Activated CD8-positive, alpha-beta memory T cell treated with anti-CD3 and anti-CD28 coated beads for 36 hours (primary cell): ENCODE results near the gene ASNSD1. TPM values are rescaled to one million over a fixed set of nuclear protein-coding genes. Genes with fewer than 3 reads are reported as not detected.
"Not testable (repeated sequence)": the region's sequence is repeated elsewhere in the genome, so short reads cannot be mapped to it uniquely, and the experiment has no call there.

ENCODE experiments used
- CTCF ChIA-PET: fragments of 350-600 bp; sonication (Branson Sonifier 250); formaldehyde crosslinking; loops from one replicate; lab custom pipeline; 2021; ENCODE audit warnings: antibody characterized with exemption; lab: Charles Lee
- POLR2A ChIA-PET: fragments of 350-600 bp; sonication (Branson Sonifier 250); formaldehyde crosslinking; loops from one replicate; lab custom pipeline; 2021; ENCODE audit warnings: antibody characterized with exemption; lab: Charles Lee
- total RNA-seq, 2 experiments: library from RNA; stranded (reverse); gene quantifications; one replicate each; pipeline ENCODE4 v1.2.3, GENCODE V29; 2021

The ASNSD1 gene
- total RNA-seq, 2 experiments from 2014 or later = 52.1 to 54.4 TPM

DNA sequence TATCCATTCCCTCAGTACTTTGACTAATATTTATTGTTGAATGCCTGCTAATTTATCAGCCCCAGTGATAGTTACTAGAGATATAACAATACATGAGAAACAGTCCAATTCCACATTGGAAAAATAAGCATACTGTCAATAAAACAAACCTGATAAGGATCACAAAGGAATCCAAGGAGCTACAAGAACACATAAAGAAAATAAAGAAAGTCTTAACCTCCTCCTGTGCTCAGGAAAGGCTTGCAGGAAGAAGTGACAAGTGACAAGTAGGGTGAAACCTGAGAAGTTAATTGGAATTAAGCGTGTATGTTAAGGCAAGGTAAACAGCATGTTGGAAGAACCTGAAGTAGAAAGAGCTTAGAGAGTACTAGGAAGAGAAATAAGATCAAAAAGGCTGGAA is 20.3 kb upstream of the ASNSD1 start:
- ChIA-PET CTCF (no interaction called here), POLR2A (no interaction called here)

- POLR2A ChIA-PET = no interaction called here
- CTCF ChIA-PET = no interaction called here
Observed at GRCh38 chr2:189641590-189641989, 19.7 kb upstream of the ASNSD1 start.

GRCh38 chr2:189646521-189646920 is 14.7 kb upstream of the ASNSD1 start:
- CTCF ChIA-PET = no interaction called here

DNA sequence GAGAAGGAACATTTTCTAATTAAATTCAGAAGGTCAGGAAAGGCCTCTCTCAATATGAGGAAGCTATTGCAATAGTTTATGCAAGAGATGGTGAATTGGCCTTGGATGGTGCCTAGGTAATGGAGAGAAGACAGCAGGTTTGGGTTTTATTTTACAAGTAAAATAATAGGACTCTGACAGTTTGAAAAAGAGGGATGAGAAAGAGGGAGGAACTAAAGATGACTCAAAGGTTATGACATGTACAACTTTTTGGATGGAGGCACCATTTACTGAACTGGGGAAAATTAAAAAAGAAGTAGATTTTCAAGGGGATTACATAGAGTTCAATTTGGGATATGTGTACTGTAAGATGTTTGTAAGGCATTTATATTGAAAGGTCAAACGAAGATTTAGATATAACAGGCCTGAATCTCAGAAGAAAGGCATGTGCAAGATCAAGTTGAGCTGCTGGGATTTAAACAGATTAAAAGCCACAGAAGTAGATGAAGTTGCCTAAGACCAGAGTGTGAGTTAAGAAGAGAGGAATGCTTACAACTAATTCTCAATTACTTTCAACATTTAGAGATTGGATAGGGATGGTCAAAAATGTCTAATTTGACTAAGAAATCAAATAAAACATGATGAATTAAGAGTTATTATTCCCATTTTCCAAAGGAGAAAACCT is 12.3 kb upstream of the ASNSD1 start:
- POLR2A ChIA-PET = no interaction called here
- CTCF ChIA-PET = no interaction called here

More at GRCh38 chr2:189646521-189646920, 14.7 kb upstream of the ASNSD1 start:
- POLR2A ChIA-PET = no interaction called here

DNA sequence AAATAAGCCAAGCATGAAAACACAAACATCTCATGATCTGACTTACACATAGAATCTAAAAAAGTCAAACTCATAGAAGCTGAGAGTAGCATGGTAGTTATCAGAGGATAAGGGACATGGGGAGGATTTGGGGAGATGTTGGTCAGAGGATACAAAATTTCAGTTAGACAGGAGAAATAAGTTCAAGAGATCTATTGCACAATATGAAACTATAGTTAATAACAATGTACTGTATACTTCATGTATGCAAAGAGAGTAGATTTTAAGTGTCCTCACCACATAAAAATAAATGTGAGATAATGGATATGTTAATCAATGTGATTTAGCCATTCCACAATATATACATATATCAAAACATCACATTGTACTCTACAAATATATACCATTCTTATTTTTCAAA is 10.0 kb upstream of the ASNSD1 start:
- ChIA-PET CTCF (interaction anchor here (1.6 kb wide), 1 partner anchor 8 kb away, joined by 5 read pairs; no protein-coding TSS in a partner anchor), POLR2A (no interaction called here)

DNA sequence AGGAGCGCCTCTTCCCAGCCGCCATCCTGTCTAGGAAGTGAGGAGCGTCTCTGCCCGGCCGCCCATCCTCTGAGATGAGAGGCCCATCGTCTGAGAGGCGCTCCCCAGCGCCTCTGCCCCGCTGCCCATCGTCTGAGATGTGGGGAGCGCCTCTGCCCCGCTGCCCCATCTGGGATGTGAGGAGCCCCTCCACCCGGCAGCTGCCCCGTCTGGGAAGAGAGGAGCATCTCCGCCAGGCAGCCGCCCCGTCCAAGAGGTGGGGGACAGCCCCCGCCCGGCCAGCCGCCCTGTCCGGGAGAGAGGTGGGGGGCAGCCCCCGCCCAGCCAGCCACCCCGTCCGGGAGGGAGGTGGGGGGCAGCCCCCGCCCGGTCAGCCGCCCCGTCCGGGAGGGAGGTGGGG is 7.8 kb upstream of the ASNSD1 start:
- POLR2A ChIA-PET, CTCF ChIA-PET: not testable (repeated sequence)

GRCh38 chr2:189654641-189655040 is 6.6 kb upstream of the ASNSD1 start:
- POLR2A ChIA-PET = no interaction called here

GRCh38 chr2:189657867-189658266 is 3.4 kb upstream of the ASNSD1 start:
- POLR2A ChIA-PET = interaction anchor here (0.6 kb wide), 2 partner anchors 124 to 1406 kb away, joined by 3 to 5 read pairs; no protein-coding TSS in a partner anchor
- CTCF ChIA-PET = interaction anchor here (0.6 to 1.7 kb wide), 3 partner anchors 62 to 105 kb away, joined by 3 to 4 read pairs (median 3); partner anchors contain the start of gene OSGEPL1

More at GRCh38 chr2:189654641-189655040, 6.6 kb upstream of the ASNSD1 start:
- CTCF ChIA-PET = no interaction called here

DNA sequence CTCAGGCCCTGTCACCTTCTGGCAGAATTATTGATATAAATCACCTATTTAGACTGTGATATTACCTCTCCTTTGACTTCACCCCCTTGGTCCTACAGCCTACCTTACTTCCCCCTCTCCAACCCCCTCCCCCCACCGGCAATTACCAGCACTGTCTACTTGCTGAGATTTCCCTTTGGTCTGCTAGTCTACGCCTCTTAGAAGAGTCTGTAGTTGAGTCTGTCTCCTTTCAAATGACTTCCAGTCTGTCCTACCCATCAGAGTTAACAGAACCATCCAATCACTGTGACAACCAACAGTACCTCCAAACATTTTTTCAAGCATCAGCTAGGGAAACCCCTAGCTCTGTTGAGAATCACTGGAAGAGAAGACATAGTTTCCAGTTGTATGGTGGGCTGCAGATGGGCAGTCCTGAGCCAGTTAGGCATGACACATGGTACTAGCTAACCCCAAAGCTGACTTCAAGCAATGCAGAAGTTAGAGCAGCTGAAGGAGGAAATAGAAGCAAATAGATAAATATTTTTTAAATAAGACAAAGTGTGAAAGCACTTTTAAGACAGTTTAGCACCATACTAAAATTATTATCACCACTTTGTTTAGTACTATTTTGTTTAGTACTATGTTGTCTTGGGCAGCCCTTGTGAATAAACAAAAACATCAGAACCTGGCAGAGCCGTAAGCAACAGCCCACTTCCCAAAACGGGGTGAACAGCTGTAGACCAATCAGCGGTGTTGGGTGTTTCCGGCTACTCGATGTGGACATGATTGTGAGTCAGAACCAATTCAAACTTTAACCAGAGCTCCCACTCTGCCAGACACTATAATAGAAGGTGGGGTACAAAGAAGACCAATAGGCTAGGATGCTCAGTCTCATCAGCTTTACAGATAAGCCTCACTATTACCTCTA is 2.7 kb upstream of the ASNSD1 start:
- CTCF ChIA-PET = interaction anchor here (0.6 to 1.8 kb wide), 7 partner anchors 8 to 105 kb away, joined by 3 to 5 read pairs (median 3); partner anchors contain the start of gene OSGEPL1
- POLR2A ChIA-PET = interaction anchor here (0.6 kb wide), 1 partner anchor 81 kb away, joined by 3 read pairs; no protein-coding TSS in a partner anchor

DNA sequence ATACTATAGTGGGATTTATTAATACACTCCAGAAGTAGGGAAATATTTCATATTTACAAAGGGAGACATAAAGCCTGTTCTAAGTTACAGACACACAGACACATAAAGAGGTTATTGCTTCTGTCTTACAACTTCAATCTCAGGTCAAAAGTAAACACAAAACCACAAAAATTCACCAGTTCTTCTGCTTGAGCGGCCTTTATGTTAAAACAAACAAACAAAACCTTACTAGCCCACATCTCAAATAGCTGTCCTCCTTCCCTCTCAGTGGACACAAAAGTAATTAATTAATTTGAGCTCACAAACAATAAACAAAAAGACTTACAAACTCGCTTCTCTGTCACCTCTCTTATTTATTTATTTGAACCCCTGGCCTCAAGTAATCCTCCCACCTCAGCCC is 1.5 kb upstream of the ASNSD1 start:
- CTCF ChIA-PET = interaction anchor here (1.4 to 1.8 kb wide), 4 partner anchors 9 to 104 kb away, joined by 3 to 5 read pairs (median 4); partner anchors contain the start of gene OSGEPL1
- POLR2A ChIA-PET = no interaction called here

DNA sequence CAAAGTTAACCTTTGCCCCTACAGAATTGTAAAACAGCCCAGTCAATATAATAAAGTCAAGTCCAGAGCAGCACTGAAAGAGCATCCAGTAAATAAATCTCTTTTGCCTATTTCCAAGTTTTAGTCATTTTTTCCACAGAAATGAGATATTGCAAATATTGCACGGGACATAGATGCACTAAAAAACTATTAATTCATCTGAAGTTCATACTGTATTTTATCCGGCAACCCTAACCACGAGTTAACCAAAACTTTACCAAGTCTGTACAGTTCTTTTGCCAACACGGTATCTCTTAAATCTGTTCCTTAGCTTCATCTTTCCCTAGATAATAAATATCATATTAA is 484 bp upstream of the ASNSD1 start:
- POLR2A ChIA-PET = interaction anchor here (2.8 to 2.9 kb wide), 2 partner anchors 14 to 102 kb away, joined by 9 to 18 read pairs; partner anchors contain the start of genes ANKAR and OSGEPL1
- CTCF ChIA-PET = interaction anchor here (0.6 to 3.5 kb wide), 13 partner anchors 9 to 410 kb away, joined by 3 to 18 read pairs (median 4); partner anchors contain the start of genes ANKAR and OSGEPL1

DNA sequence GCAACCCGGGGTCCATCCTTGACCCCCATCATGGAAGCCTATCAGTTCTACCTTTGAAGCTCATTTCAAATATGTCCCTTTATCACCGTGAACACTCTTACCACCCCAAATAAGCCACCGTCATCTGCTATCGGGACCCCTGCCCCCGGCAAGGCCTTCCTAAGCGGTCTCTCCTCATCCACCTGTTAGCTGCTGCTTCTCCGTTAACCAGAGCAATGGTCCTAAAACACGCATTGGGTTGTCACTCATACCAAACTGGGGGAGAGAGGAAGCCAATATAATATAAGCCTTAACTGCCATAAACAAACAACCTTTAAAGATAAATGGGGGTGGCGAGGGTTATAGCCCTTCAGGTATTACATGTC is 680 bp downstream of the ASNSD1 start:
- ChIA-PET POLR2A (interaction anchor here (2.8 to 2.9 kb wide), 2 partner anchors 12 to 101 kb away, joined by 9 to 18 read pairs; partner anchors contain the start of genes ANKAR and OSGEPL1), CTCF (interaction anchor here (0.9 to 3.5 kb wide), 5 partner anchors 10 to 61 kb away, joined by 3 to 18 read pairs (median 12); partner anchors contain the start of gene ANKAR)

- POLR2A ChIA-PET = interaction anchor here (2.8 to 2.9 kb wide), 2 partner anchors 12 to 100 kb away, joined by 9 to 18 read pairs; partner anchors contain the start of genes ANKAR and OSGEPL1
- CTCF ChIA-PET = interaction anchor here (2.8 to 3.5 kb wide), 2 partner anchors 11 to 33 kb away, joined by 12 to 18 read pairs; partner anchors contain the start of gene ANKAR
Observed at GRCh38 chr2:189662669-189663226, 1.5 kb downstream of the ASNSD1 start.

- CTCF ChIA-PET = interaction anchor here (2.8 to 3.5 kb wide), 2 partner anchors 11 to 32 kb away, joined by 12 to 18 read pairs; partner anchors contain the start of gene ANKAR
Observed at GRCh38 chr2:189663319-189663718, 2.1 kb downstream of the ASNSD1 start.

GRCh38 chr2:189669913-189670312 is 8.7 kb downstream of the ASNSD1 start:
- ChIA-PET POLR2A (no interaction called here), CTCF (interaction anchor here (1.1 kb wide), 1 partner anchor 9 kb away, joined by 4 read pairs; no protein-coding TSS in a partner anchor)

More at GRCh38 chr2:189663319-189663718, 2.1 kb downstream of the ASNSD1 start:
- POLR2A ChIA-PET = interaction anchor here (2.8 to 2.9 kb wide), 2 partner anchors 11 to 99 kb away, joined by 9 to 18 read pairs; partner anchors contain the start of genes ANKAR and OSGEPL1

GRCh38 chr2:189673661-189674373 is 12.6 kb downstream of the ASNSD1 start:
- POLR2A ChIA-PET = interaction anchor here (2.1 kb wide), 1 partner anchor 12 kb away, joined by 18 read pairs; the partner anchor contains the start of gene ASNSD1
- CTCF ChIA-PET = interaction anchor here (0.8 to 2.0 kb wide), 5 partner anchors 9 to 34 kb away, joined by 3 to 18 read pairs (median 3); partner anchors contain the start of gene ASNSD1

DNA sequence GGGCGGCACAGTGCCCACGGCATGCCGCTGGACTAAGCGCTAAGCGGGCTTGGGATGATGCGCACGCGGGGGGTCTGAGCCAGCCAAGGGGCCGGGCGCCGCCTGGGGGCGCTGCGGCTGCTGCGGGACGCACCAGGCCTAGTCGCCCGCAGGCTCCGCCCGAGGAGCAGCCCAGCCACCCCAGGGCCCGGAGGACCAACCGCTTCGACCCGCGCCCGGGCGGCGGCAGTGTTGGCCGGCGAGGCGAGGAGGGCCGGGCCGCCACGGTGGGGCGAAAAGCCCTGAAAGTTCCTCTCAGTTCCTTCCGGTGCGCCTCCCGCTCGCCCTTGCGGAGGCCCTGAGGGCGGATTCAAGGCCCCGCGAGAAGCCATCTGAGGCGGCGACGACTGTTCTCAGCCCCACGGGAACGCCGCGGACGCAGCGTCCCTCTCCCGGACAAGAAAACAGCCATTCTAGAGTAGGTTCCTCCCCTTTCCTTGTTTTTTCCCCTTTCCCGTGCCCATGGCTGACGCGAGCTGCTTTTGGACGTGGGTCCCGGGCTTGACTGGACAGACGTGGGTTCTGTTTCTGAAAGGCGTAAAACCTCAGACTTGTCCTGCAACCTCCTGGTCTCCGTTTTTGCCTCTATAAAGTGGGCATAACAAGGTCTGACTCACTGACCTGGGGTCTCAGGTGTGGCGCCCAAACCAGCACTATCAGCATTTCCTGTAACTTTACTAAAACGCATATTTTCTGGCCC is 13.3 kb downstream of the ASNSD1 start, which contains the start of gene ANKAR:
Gene ANKAR (plus strand): TSS at position 297 of the 739 bp plus-strand sequence. CDS start 1,821 bp downstream, outside the sequence.
- ChIA-PET CTCF (interaction anchor here (0.8 to 2.0 kb wide), 7 partner anchors 10 to 114 kb away, joined by 3 to 18 read pairs (median 3); partner anchors contain the start of gene ASNSD1), POLR2A (interaction anchor here (0.6 to 2.1 kb wide), 2 partner anchors 13 to 107 kb away, joined by 3 to 18 read pairs; partner anchors contain the start of gene ASNSD1)
